HepG2 (cell line): Measurements from ENCODE around the gene NLRC5. TPM values are rescaled to one million over a fixed set of nuclear protein-coding genes. Genes with fewer than 3 reads are reported as not detected.

Experiments
- ATAC-seq: fragments of 200-7000 bp; cut with Tn5 transposase; 3 replicates; pipeline ENCODE4 v1.9.1; 2020; ENCODE audit warnings: mild to moderate bottlenecking, moderate library complexity
- BruUV-seq: library from RNA; stranded (reverse); fragments of 400-500 nt; replicated peaks from 2 replicates; lab custom pipeline; 2021; lab: Mats Ljungman, UMichigan
- CTCF ChIA-PET: fragments of 300-600 bp; formaldehyde crosslinking; extraction: SDS; loops from one replicate; lab custom pipeline; 2021; ENCODE audit warnings: low total read pairs, inconsistent platforms, low intra/inter-chr PET ratio; lab: Yijun Ruan, JAX
- POLR2A ChIA-PET: fragments of 350-600 bp; sonication (Branson Sonifier 250); formaldehyde crosslinking; loops from one replicate; lab custom pipeline; 2020; ENCODE audit warnings: antibody characterized with exemption, inconsistent platforms; lab: Yijun Ruan, JAX
- DNase-seq: peaks from one replicate; pipeline ENCODE4 v3.0.0-alpha.2; 2015; ENCODE audit warnings: low spot score
- FAIRE-seq: peaks from 3 replicates; lab custom pipeline; 2011; peaks lifted over from hg19 to GRCh38; lab: Jason Lieb, UNC
- H2AFZ ChIP-seq: one replicate; pipeline ENCODE4 v1.6.1; 2011; ENCODE audit warnings: low read length, inconsistent platforms
- H3K27ac ChIP-seq: fragments of 300-600 bp; 3 replicates; pipeline ENCODE4 v1.8.0; 2011; ENCODE audit warnings: mixed run types, mild to moderate bottlenecking, mixed read lengths, low read length, inconsistent platforms; ENCODE audit not compliant: insufficient read depth; ENCODE audit errors: extremely low read length
- H3K27me3 ChIP-seq, 2 experiments: fragments of 200-600 bp in 1 of 2; 2 replicates in 1 of 2; 3 replicates in 1 of 2; pipeline versions ENCODE4 v1.6.0 to v1.8.0; 2011; ENCODE audit warnings: low read length in 2 of 2, mild to moderate bottlenecking in 2 of 2, moderate library complexity in 2 of 2, inconsistent platforms in 1 of 2; ENCODE audit not compliant: insufficient read depth in 2 of 2, control insufficient read depth in 1 of 2
- H3K36me3 ChIP-seq, 2 experiments: fragments of 200-600 bp in 1 of 2; replicated peaks in 1 of 2; 2 replicates in 1 of 2; 3 replicates in 1 of 2; pipeline versions ENCODE4 v1.5.1 to v1.8.0; 2011; ENCODE audit warnings: low read length in 2 of 2, inconsistent platforms in 1 of 2; ENCODE audit not compliant: insufficient read depth in 2 of 2, control insufficient read depth in 1 of 2
- H3K4me1 ChIP-seq: 2 replicates; pipeline ENCODE4 v1.5.1; 2012; ENCODE audit warnings: low read length, inconsistent platforms; ENCODE audit not compliant: insufficient read depth
- H3K4me2 ChIP-seq: 2 replicates; pipeline ENCODE4 v1.6.0; 2011; ENCODE audit warnings: low read depth, low read length, inconsistent platforms
- H3K4me3 ChIP-seq, 3 experiments: fragments of 200-600 bp in 1 of 3; sonication (generic), shearing (Covaris generic) in 1 of 3; replicated peaks in 1 of 3; 2 replicates each; pipeline ENCODE4 v1.5.1; 2011 to 2016; ENCODE audit warnings: low read length in 3 of 3, inconsistent platforms in 2 of 3, low read depth in 2 of 3, mild to moderate bottlenecking in 2 of 3, control low read depth in 1 of 3, mixed read lengths in 1 of 3; ENCODE audit not compliant: insufficient read depth in 1 of 3
- H3K79me2 ChIP-seq: one replicate; pipeline ENCODE4 v1.6.1; 2011; ENCODE audit warnings: low read length, inconsistent platforms; ENCODE audit not compliant: insufficient read depth
- H3K9ac ChIP-seq: 2 replicates; pipeline ENCODE4 v1.6.0; 2011; ENCODE audit warnings: mild to moderate bottlenecking, low read depth, low read length, inconsistent platforms; ENCODE audit not compliant: insufficient read depth
- H3K9me3 ChIP-seq: 2 replicates; pipeline ENCODE4 v1.5.1; 2012; ENCODE audit warnings: mild to moderate bottlenecking, low read length
- H4K20me1 ChIP-seq: 2 replicates; pipeline ENCODE4 v1.6.0; 2011; ENCODE audit warnings: inconsistent platforms, mild to moderate bottlenecking, low read length, moderate library complexity; ENCODE audit not compliant: insufficient read depth
- ARNTL ChIP-seq: sonication (generic); formaldehyde crosslinking; IDR thresholded peaks from 2 replicates; pipeline ENCODE4 v1.4.0; 2020; ENCODE audit warnings: mild to moderate bottlenecking, missing genetic modification reagents
- MTF2 ChIP-seq: sonication (generic); formaldehyde crosslinking; IDR thresholded peaks from 2 replicates; pipeline ENCODE4 v1.5.0; 2020; ENCODE audit warnings: missing genetic modification reagents, borderline replicate concordance
- RXRA ChIP-seq: sonication (generic); formaldehyde crosslinking; IDR thresholded peaks from 2 replicates; pipeline ENCODE4 v1.5.1; 2020; ENCODE audit warnings: missing genetic modification reagents
- RXRB ChIP-seq: IDR thresholded peaks from 2 replicates; pipeline ENCODE4 v1.6.1; 2016; ENCODE audit warnings: borderline replicate concordance, missing genetic modification reagents, missing compliant biosample characterization
- YY1 ChIP-seq: IDR thresholded peaks from 2 replicates; pipeline ENCODE4 v1.6.1; 2011; ENCODE audit warnings: low read length, low read depth, moderate library complexity, mild to moderate bottlenecking; ENCODE audit not compliant: insufficient read depth, insufficient replicate concordance
- ZFP41 ChIP-seq: sonication (generic); formaldehyde crosslinking; IDR thresholded peaks from 2 replicates; pipeline ENCODE4 v1.4.0; 2020; ENCODE audit warnings: mild to moderate bottlenecking, missing genetic modification reagents, borderline replicate concordance
- ZKSCAN5 ChIP-seq: sonication (generic); formaldehyde crosslinking; IDR thresholded peaks from 2 replicates; pipeline ENCODE4 v1.5.1; 2020; ENCODE audit warnings: mild to moderate bottlenecking, missing genetic modification reagents
- ZNF616 ChIP-seq: sonication (generic); formaldehyde crosslinking; IDR thresholded peaks from 2 replicates; pipeline ENCODE4 v1.5.0; 2020; ENCODE audit warnings: low read depth, mild to moderate bottlenecking, missing genetic modification reagents
- WGBS: methylation state at CpG from one replicate; pipeline ENCODE4 v1.1.6; 2017; ENCODE audit warnings: low lambda C conversion rate; 5-methylcytosine and 5-hydroxymethylcytosine counted together
- in situ Hi-C: cut with HindIII; loops from 2 replicates; pipeline ENCODE4 v1.10.0; 2017; ENCODE audit warnings: low pct_unique_long_range_greater_than_20kb; ENCODE audit not compliant: extremely low pct_ligation_motif_present
- intact Hi-C: fragments of 100-400 bp; cut with micrococcal nuclease; formaldehyde crosslinking; loops from one replicate; pipeline ENCODE4 v1.10.0; 2022; ENCODE audit not compliant: unreplicated experiment
- polyA plus RNA-seq, 8 experiments: library from polyadenylated mRNA; depleted of rRNA in 3 of 8; stranded (reverse) in 7 of 8; unstranded in 1 of 8; fragments of >200 nt; fragmentation: Illumina TruSeq in 4 of 8; extraction: Trizol in 4 of 8; gene quantifications; 2 replicates each; pipeline versions ENCODE4 v1.2.1 to v1.2.3, GENCODE V29; 2011 to 2016; ENCODE audit warnings: low read depth in 4 of 8, missing spikeins in 1 of 8, mixed read lengths in 1 of 8; ENCODE audit not compliant: insufficient read depth in 1 of 8
- total RNA-seq, 5 experiments: library from RNA; depleted of rRNA; stranded (reverse); fragments of >200 nt; fragmentation: Illumina TruSeq; extraction: Trizol; gene quantifications; 2 replicates each; pipeline ENCODE4 v1.2.3, GENCODE V29; 2016; ENCODE audit warnings: low read depth in 1 of 5
- TF ChIP-seq, protein P1 (sequence below): sonication (generic); formaldehyde crosslinking; IDR thresholded peaks from 2 replicates; pipeline ENCODE4 v1.9.0; 2021; ENCODE audit warnings: missing genetic modification reagents, mild to moderate bottlenecking, borderline replicate concordance

NLRC5 gene
- total and polyA plus RNA-seq, 2 of the 13 experiments (the other 11 are each of a cell fraction or from before 2014, with no cell fraction given): 6.3 to 12.7 TPM

DNA sequence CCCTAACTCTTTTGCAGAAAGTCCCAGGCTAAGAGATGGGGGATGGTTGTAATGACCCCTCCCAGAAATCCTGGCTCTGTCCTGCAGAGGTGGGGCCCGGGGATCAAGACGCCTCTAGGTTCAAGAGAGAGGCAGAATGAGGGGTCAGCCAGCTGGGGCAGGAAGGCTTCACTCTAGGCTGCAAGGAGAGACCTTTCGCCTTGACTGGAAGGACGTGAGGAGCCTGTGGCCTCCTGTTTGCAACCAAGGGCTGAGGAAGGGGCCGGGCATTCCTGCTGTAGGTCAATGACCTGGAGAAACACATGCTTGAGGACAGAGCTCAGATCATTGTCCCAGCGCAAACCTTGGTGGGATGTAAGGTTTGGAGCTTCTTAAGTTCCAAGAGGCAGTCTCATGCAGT, 36.4 kb upstream of the NLRC5 start:
- no peak overlapping the region for H3K4me3 ChIP-seq
- WGBS: 9% methylated on average over 6 of the region's 6 CpGs
- H3K79me2 ChIP-seq: no peaks in the 10 kb centered on the region
- no peaks in the 10 kb centered on the region for H3K9me3 ChIP-seq
- ATAC-seq (no peak), FAIRE-seq (no peak), DNase-seq (no peak)
- H2AFZ ChIP-seq: no peak overlapping the region
- H3K9ac ChIP-seq: no peak overlapping the region
- H3K36me3 ChIP-seq: no peaks in the 10 kb centered on the region
- TF ChIP-seq ZNF616: no peak
- peak; percentile 44; the same call in 1 of the 2 replicates for TF ChIP-seq RXRA (CRISPR knock-in tag)
- 0 out of 2 replicates have a peak, but pooled peaks have one; percentile 43 for TF ChIP-seq RXRB (CRISPR knock-in tag)
- ChIA-PET CTCF (no interaction called here), POLR2A (interaction anchor here (1.0 to 1.5 kb wide), 2 partner anchors 21 to 138 kb away, joined by 3 to 4 read pairs; partner anchors contain the start of gene HERPUD1)
- intact Hi-C loops (no loop called here), in situ Hi-C loops (loop anchor here (5.0 kb wide), 1 partner anchor 86 kb away; the partner anchor contains the start of gene SLC12A3)
- H3K4me2 ChIP-seq: peak overlapping the region; percentile 10; the same call in 1 of the 2 replicates
- no TSS peak for BruUV-seq
- H3K27ac ChIP-seq: no peak overlapping the region
- H4K20me1 ChIP-seq: no peaks in the 10 kb centered on the region
- peaks cover 53% of the 10 kb centered on the region for H3K4me1 ChIP-seq
- H3K27me3 ChIP-seq: peaks cover 0 to 3% of the 10 kb centered on the region in 2 experiments; a peak in 1 of 5 replicates

DNA sequence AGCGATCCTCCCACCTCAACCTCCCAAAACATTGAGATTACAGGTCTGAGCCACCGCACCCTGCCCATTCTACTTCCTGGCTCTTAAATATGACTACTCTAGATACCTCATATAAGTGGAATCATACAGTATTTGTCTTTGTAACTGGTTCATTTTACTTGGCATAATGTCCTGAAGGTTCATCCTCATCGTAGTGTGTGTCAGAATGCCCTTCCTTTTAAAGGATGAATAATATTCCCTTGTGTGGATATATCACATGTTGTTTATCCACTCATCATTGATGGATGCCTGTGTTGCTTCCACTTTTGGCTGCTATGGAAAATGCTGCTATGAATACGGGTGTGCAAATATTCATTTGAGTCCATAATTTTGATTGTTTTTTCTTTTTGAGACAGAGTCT, 33.3 kb upstream of the NLRC5 start:
- 57% methylated on average over 4 of the region's 4 CpGs for WGBS
- POLR2A ChIA-PET: no interaction called here
- no peaks in the 10 kb centered on the region for H4K20me1 ChIP-seq
- CTCF ChIA-PET: no interaction called here
- FAIRE-seq (no peak), ATAC-seq (no peak), DNase-seq (no peak)
- H3K36me3 ChIP-seq: no peaks in the 10 kb centered on the region
- H2AFZ ChIP-seq: no peak overlapping the region
- peaks cover 38% of the 10 kb centered on the region for H3K4me1 ChIP-seq
- in situ Hi-C loops (no loop called here), intact Hi-C loops (no loop called here)
- BruUV-seq: no TSS peak
- TF ChIP-seq MTF2 (CRISPR knock-in tag): no peak
- TF ChIP-seq RXRA (CRISPR knock-in tag): no peak
- no peak for TF ChIP-seq ARNTL (CRISPR knock-in tag)
- TF ChIP-seq, protein P1, sequence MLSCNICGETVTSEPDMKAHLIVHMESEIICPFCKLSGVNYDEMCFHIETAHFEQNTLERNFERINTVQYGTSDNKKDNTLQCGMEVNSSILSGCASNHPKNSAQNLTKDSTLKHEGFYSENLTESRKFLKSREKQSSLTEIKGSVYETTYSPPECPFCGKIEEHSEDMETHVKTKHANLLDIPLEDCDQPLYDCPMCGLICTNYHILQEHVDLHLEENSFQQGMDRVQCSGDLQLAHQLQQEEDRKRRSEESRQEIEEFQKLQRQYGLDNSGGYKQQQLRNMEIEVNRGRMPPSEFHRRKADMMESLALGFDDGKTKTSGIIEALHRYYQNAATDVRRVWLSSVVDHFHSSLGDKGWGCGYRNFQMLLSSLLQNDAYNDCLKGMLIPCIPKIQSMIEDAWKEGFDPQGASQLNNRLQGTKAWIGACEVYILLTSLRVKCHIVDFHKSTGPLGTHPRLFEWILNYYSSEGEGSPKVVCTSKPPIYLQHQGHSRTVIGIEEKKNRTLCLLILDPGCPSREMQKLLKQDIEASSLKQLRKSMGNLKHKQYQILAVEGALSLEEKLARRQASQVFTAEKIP (CRISPR knock-in tag): no peak
- TF ChIP-seq ZFP41 (CRISPR knock-in tag): no peak
- no peak for TF ChIP-seq YY1
- TF ChIP-seq ZKSCAN5 (CRISPR knock-in tag): no peak
- H3K9ac ChIP-seq: no peak overlapping the region
- no peaks in the 10 kb centered on the region for H3K79me2 ChIP-seq
- no peaks in the 10 kb centered on the region for H3K9me3 ChIP-seq
- no peak overlapping the region for H3K4me2 ChIP-seq
- no peak overlapping the region for H3K4me3 ChIP-seq
- H3K27me3 ChIP-seq: peaks cover 6 to 17% of the 10 kb centered on the region in 2 experiments; a peak in 4 of 5 replicates
- H3K27ac ChIP-seq: no peak overlapping the region
